Muscle layer of duodenum (tissue), 2 donors: Measurements from ENCODE around the gene SERPINA10.

Experiments
- H3K27ac ChIP-seq: one replicate; pipeline ENCODE4 v1.7.0; 2013; ENCODE audit warnings: mild to moderate bottlenecking, low read length
- H3K27me3 ChIP-seq: one replicate; pipeline ENCODE4 v1.7.0; 2013; ENCODE audit warnings: low read depth, mild to moderate bottlenecking, control low read depth, low read length
- H3K36me3 ChIP-seq, 2 donors: one replicate each; pipeline ENCODE4 v1.7.0; 2013; ENCODE audit warnings: low read length in 2 of 2, control low read depth in 1 of 2, mild to moderate bottlenecking in 1 of 2; ENCODE audit not compliant: insufficient read depth in 2 of 2, control insufficient read depth in 1 of 2
- H3K4me1 ChIP-seq, 2 donors: one replicate each; pipeline ENCODE4 v1.7.0; 2013; ENCODE audit warnings: low read length in 2 of 2, mild to moderate bottlenecking in 2 of 2, control low read depth in 1 of 2, moderate library complexity in 1 of 2; ENCODE audit not compliant: insufficient read depth in 2 of 2, control insufficient read depth in 1 of 2
- H3K4me3 ChIP-seq, 2 donors: one replicate each; pipeline ENCODE4 v1.7.0; 2013; ENCODE audit warnings: low read length in 2 of 2, low read depth in 1 of 2, mild to moderate bottlenecking in 1 of 2
- H3K9me3 ChIP-seq, 2 donors: one replicate each; pipeline ENCODE4 v1.7.0; 2013; ENCODE audit warnings: low read length in 2 of 2, control low read depth in 1 of 2, mild to moderate bottlenecking in 1 of 2; ENCODE audit not compliant: control insufficient read depth in 1 of 2
- donor health status: healthy.

The SERPINA10 gene

GRCh38 chr14:94330432-94330831 lies 37.4 kb upstream of the SERPINA10 start:
- Histone ChIP-seq H3K27me3 (no peaks in the 10 kb centered on the region), H3K27ac (no peak overlapping the region), H3K4me3 (no peak overlapping the region), H3K9me3 (no peaks in the 10 kb centered on the region), H3K4me1 (no peaks in the 10 kb centered on the region), H3K36me3 (no peaks in the 10 kb centered on the region)

DNA sequence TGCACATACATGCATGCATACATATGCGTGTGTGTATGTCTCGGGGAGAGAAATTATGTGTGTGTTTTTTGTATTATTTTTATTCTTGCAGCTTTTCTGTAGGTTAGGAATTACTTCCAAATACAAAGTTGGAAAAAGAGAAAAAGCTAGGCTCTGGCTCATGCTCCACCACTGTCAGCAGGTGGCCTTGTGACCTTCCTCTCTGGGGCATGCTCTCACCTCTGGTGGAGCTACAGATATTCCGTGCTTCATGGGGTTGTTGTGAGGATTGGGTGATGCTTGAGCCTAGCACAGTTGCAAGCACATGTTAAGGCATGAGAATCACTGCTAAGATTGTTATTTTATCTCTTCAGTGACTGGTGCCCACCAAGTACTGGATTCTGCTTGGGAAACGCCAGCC lies 36.8 kb upstream of the SERPINA10 start:
- H3K27ac ChIP-seq = no peak overlapping the region
- no peaks in the 10 kb centered on the region for H3K4me1 ChIP-seq
- no peak overlapping the region for H3K4me3 ChIP-seq
- H3K27me3 ChIP-seq = no peaks in the 10 kb centered on the region
- H3K36me3 ChIP-seq = no peaks in the 10 kb centered on the region
- H3K9me3 ChIP-seq = no peaks in the 10 kb centered on the region

DNA sequence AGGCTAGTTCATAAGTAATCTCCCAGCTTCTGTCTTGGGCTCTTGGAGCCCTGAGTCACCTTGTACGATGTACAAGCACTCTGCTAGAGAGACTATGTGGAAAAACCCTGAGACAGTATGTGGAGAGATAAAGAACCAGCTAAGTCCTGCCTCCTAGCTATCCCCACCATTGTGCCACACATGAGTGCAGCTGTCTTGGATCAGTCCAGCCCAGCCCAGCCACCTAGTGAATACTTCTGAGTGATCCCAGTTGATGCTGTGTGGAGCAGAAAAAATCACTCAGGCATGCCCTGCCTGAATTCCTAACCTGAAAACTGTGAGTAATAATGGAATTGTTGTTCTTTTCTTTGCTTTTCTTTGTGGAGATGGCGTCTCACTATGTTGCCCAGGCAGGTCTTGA lies 35.1 kb upstream of the SERPINA10 start:
- H3K27me3 ChIP-seq = no peaks in the 10 kb centered on the region
- no peak overlapping the region for H3K27ac ChIP-seq
- no peak overlapping the region for H3K4me3 ChIP-seq
- H3K4me1 ChIP-seq = no peaks in the 10 kb centered on the region
- H3K36me3 ChIP-seq = no peaks in the 10 kb centered on the region
- no peaks in the 10 kb centered on the region for H3K9me3 ChIP-seq

- Histone ChIP-seq H3K27me3 (no peaks in the 10 kb centered on the region), H3K4me3 (no peak within 1 kb of the TSS), H3K36me3 (no peaks in the 10 kb centered on the region), H3K27ac (no peak within 1 kb of the TSS), H3K4me1 (no peaks in the 10 kb centered on the region), H3K9me3 (no peaks in the 10 kb centered on the region)
Measured at GRCh38 chr14:94322648-94323570, 29.8 kb upstream of the SERPINA10 start, which contains the start of gene SERPINA6. SERPINA6 (minus strand) TSS chr14:94323336; CDS start chr14:94314648, 8,688 bp downstream.

- no peaks in the 10 kb centered on the region for H3K36me3 ChIP-seq
- no peak overlapping the region for H3K4me3 ChIP-seq
- no peaks in the 10 kb centered on the region for H3K27me3 ChIP-seq
- H3K4me1 ChIP-seq = no peaks in the 10 kb centered on the region
- H3K9me3 ChIP-seq = no peaks in the 10 kb centered on the region
- H3K27ac ChIP-seq = no peak overlapping the region
Measured at GRCh38 chr14:94321421-94322271, 28.6 kb upstream of the SERPINA10 start.

DNA sequence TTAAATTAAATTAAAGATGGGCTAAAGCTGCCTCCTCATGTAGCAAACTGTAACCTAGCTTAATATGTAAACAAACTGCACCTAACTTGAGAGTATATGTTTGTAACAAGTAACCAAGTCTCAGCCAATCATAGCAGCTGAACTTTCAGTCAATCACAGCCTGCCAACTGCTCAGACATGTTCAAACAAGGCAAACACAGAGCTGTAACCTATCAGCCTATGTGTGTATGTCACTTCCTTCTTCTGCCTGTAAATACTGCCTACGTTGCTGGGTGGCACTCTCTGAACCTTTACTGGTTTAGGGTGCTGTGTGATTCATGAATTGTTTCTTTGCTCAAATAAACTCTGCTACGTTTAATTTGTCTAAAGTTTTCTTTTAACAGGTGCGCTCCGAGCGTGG lies 27.2 kb upstream of the SERPINA10 start:
- Histone ChIP-seq H3K27ac (no peak overlapping the region), H3K4me1 (no peaks in the 10 kb centered on the region), H3K9me3 (no peaks in the 10 kb centered on the region), H3K27me3 (no peaks in the 10 kb centered on the region), H3K36me3 (no peaks in the 10 kb centered on the region), H3K4me3 (no peak overlapping the region)

- Histone ChIP-seq H3K27me3 (no peaks in the 10 kb centered on the region), H3K36me3 (no peaks in the 10 kb centered on the region), H3K27ac (no peak overlapping the region), H3K9me3 (peaks cover 0 to 7% of the 10 kb centered on the region in 2 donors), H3K4me1 (no peaks in the 10 kb centered on the region), H3K4me3 (no peak overlapping the region)
Measured at GRCh38 chr14:94317259-94317658, 24.2 kb upstream of the SERPINA10 start.

DNA sequence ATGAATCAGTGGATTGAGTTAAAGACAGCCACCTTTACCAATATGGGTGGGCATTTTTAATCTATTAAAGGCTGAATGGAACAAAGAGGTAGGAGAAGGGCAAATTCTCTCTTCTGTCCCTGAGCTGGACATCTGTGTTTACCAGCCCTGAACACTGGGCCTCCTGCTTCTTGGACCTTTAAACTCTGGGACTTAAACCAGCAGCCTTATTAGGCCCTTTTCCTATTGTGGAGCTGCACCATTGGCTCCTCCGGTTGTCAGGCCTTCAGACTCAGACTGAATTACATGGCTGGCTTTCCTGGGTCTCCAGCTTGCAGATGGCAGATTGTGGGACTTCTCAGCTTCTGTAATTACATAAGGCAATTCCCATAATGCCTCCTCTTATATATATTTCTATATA lies 23.6 kb upstream of the SERPINA10 start:
- Histone ChIP-seq H3K9me3 (peaks cover 0 to 7% of the 10 kb centered on the region in 2 donors), H3K4me1 (no peaks in the 10 kb centered on the region), H3K27me3 (no peaks in the 10 kb centered on the region), H3K4me3 (no peak overlapping the region), H3K36me3 (no peaks in the 10 kb centered on the region), H3K27ac (no peak overlapping the region)

GRCh38 chr14:94314890-94315289 lies 21.8 kb upstream of the SERPINA10 start:
- Histone ChIP-seq H3K36me3 (no peaks in the 10 kb centered on the region), H3K27ac (no peak overlapping the region), H3K4me1 (no peaks in the 10 kb centered on the region), H3K27me3 (no peaks in the 10 kb centered on the region), H3K9me3 (peaks cover 0 to 7% of the 10 kb centered on the region in 2 donors), H3K4me3 (no peak overlapping the region)

DNA sequence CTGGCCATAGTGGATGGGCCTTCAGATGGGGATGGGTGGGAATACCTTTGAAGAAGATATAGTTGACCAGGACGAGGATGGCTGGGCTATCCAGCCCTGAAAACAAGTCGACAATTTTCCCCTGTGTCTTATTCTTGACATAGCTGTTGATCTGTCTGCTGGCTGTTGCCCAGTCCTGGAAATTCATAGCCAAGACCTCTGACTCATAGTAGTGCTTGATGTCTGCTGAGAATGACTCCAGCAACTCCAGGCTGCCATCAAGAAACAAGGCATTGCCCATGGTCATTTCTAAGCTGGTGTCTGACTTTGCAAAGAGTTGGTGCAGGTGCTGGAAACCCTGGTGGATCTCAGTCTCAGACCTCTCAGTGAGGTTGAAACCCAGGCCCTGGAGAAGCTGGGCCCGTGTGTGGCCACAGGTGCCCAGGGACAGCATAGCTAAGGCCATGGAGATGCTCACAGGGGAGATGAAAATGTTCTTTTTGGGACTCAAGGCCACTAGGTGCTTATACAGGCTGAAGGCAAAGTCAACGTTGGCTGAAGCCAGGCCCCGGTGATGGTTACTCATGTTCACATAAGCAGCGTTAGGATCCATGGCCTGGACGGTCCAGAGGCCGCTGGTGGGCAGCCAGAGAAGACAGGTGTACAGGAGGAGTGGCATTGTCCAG lies 21.1 kb upstream of the SERPINA10 start:
- Histone ChIP-seq H3K36me3 (no peaks in the 10 kb centered on the region), H3K4me3 (no peak overlapping the region), H3K4me1 (no peaks in the 10 kb centered on the region), H3K27me3 (no peaks in the 10 kb centered on the region), H3K27ac (no peak overlapping the region), H3K9me3 (peaks cover 0 to 7% of the 10 kb centered on the region in 2 donors)
